Neuron (in vitro differentiated cells): Measurements from ENCODE around the gene TMEM127.
"Not testable (repeated sequence)": the region's sequence is repeated elsewhere in the genome, so short reads cannot be mapped to it uniquely, and the experiment has no call there.

Experiments used
- H2AFZ ChIP-seq: one replicate; pipeline ENCODE4 v1.6.1; 2013; ENCODE audit warnings: low read depth, mild to moderate bottlenecking, inconsistent platforms, low read length, moderate library complexity
- H3K27me3 ChIP-seq: one replicate; pipeline ENCODE4 v1.6.1; 2013; ENCODE audit warnings: low read length; ENCODE audit not compliant: insufficient read depth
- H3K36me3 ChIP-seq: one replicate; pipeline ENCODE4 v1.6.1; 2013; ENCODE audit warnings: low read length; ENCODE audit not compliant: insufficient read depth
- H3K4me1 ChIP-seq: one replicate; pipeline ENCODE4 v1.6.1; 2013; ENCODE audit warnings: low read length; ENCODE audit not compliant: insufficient read depth
- H3K4me3 ChIP-seq: 2 replicates; pipeline ENCODE4 v1.5.1; 2013; ENCODE audit warnings: mild to moderate bottlenecking, low read length, moderate library complexity
- H3K9me3 ChIP-seq: one replicate; pipeline ENCODE4 v1.6.1; 2013; ENCODE audit warnings: low read length

The TMEM127 gene, protein sequence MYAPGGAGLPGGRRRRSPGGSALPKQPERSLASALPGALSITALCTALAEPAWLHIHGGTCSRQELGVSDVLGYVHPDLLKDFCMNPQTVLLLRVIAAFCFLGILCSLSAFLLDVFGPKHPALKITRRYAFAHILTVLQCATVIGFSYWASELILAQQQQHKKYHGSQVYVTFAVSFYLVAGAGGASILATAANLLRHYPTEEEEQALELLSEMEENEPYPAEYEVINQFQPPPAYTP

DNA sequence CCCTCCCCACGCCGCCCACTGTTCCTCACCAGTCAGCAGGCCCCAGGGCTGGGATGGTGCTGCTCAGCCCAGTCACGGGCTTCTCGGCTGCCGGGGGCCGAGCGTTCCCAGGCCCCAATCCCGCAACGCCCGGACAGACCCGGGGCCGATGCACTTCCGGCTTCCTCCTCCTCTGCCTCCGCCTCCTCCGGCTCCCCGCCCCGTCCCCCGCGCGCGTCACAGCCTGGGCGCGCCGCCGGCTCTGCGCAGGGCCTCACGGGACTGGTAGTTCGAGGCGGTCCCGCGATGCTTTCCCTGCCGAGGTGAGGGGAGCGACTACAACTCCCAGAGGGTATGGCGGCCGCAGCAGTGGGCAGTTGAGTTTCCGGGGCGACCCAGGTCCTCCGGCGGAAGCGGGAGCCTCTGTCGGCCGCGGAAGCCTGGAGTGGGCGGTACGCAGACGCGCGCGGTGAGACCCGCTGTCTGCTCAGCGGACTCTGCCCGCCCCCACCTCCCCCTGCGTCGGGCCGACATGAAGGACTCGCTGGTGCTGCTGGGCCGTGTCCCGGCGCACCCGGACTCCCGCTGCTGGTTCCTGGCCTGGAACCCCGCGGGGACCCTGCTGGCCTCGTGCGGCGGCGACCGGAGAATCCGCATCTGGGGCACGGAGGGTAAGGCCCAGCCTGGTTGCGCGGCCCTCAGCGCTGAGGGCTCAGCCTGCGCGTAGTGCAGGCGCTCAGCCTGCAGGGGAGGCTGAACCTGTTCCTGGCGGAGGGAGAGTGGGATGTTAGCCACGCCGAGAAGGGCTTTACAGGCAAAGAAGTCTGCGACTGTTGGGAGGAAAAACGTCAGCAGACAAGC lies at the start of gene TMEM127, which contains the start of gene CIAO1:
TMEM127 (minus strand) TSS at position 158 of the 840 bp plus-strand sequence. CDS start 616 bp downstream, outside the sequence.
CIAO1 (plus strand) TSS at position 386 of the 840 bp plus-strand sequence; CDS start at position 512, 126 bp downstream.
- peaks cover 42% of the 10 kb centered on the region for H3K36me3 ChIP-seq
- no peaks in the 10 kb centered on the region for H3K27me3 ChIP-seq
- H2AFZ ChIP-seq: peak within 1 kb of the TSS; percentile 19
- no peaks in the 10 kb centered on the region for H3K9me3 ChIP-seq
- H3K4me1 ChIP-seq: peaks cover 20% of the 10 kb centered on the region
- peak within 1 kb of the TSS; percentile 62 for H3K4me3 ChIP-seq

DNA sequence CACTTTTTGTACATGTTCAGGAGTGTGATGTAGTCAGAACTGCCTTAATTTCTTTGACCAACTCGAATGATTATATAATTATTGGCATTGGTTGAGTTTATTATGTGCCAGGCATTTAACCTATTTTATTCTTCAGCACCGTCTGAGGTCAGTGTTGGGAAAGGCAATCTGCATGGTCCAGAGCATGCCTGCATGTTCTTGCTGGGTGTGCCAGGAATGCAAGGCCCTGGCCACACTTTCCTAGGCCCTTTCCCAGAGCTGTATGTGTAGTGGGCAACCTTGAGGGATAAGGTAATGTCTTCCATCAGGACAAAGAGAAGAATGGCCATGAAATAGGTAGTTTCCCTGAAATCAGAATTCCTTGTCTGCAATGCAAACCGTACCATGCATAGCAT lies 49.2 kb upstream of the TMEM127 start:
- no peaks in the 10 kb centered on the region for H3K9me3 ChIP-seq

DNA sequence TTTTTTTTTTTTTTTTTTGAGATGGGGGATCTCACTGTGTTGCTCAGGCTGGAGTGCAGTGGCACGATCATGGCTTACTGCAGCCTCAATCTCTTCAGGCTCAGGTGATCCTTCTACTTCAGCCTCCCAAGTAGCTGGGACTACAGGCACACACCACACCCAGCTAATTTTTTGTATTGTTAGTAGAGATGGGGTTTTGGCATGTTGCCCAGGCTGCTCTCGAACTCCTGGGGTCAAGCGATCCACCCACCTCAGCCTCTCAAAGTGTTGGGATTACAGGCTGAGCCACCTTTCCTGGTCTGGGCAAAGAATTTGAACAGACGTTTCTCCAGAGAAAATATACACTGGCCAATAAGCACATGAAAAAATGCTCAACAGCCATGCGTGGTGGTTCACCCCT lies 42.5 kb upstream of the TMEM127 start:
- Histone ChIP-seq H3K27me3 (no peaks in the 10 kb centered on the region), H2AFZ (no peak overlapping the region), H3K36me3 (peaks cover 13% of the 10 kb centered on the region), H3K4me1 (peaks cover 16% of the 10 kb centered on the region), H3K9me3 (no peaks in the 10 kb centered on the region), H3K4me3 (no peak overlapping the region)

More for the DNA sequence above, 49.2 kb upstream of the TMEM127 start:
- Histone ChIP-seq H3K4me3 (no peak overlapping the region), H3K27me3 (no peaks in the 10 kb centered on the region), H2AFZ (peak overlapping the region; percentile 80), H3K4me1 (peaks cover 13% of the 10 kb centered on the region), H3K36me3 (no peaks in the 10 kb centered on the region)

DNA sequence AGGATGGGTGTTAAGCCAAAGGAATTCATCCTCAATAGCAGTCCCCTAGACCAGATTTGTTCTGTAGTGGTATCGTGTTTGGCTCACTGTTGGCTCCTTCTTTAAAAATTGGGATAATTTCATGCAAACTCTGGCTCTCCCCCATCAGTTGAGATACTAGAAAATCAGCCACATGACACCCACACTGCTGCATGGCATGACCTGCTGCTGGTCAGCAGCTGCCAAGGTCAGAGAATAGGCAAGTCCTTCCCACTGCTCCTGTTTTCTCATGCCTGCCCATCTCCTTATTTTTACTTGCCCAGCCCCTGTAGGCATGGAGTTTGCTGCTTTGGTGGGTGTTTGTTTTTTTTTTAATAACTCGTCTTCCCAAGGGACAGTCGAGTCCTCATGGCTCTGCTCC lies 40.6 kb upstream of the TMEM127 start:
- no peaks in the 10 kb centered on the region for H3K9me3 ChIP-seq
- H2AFZ ChIP-seq: peak overlapping the region; percentile 52
- H3K27me3 ChIP-seq: no peaks in the 10 kb centered on the region
- peak overlapping the region; percentile 77 for H3K4me3 ChIP-seq
- H3K4me1 ChIP-seq: peaks cover 16% of the 10 kb centered on the region
- H3K36me3 ChIP-seq: peaks cover 32% of the 10 kb centered on the region

DNA sequence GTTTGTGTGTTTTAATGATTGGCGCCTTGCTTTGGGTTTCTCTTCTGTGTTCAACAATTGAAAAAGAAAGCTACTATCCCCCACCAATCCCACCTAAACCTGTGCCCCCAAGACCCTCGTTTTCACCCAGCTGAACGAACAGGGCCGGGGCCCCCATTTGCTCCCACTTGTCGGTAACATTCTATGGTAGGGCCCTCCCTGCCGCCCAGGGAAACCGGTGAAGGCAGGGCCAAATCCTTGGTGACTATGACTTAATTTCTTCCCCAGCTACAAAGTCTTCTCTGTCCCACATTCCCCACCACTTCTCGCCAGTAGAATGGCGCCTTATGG lies 40.1 kb upstream of the TMEM127 start:
- no peaks in the 10 kb centered on the region for H3K27me3 ChIP-seq
- H3K36me3 ChIP-seq: peaks cover 36% of the 10 kb centered on the region
- peak overlapping the region; percentile 52 for H2AFZ ChIP-seq
- H3K4me1 ChIP-seq: peaks cover 16% of the 10 kb centered on the region
- H3K9me3 ChIP-seq: no peaks in the 10 kb centered on the region
- peak overlapping the region; percentile 77 for H3K4me3 ChIP-seq

DNA sequence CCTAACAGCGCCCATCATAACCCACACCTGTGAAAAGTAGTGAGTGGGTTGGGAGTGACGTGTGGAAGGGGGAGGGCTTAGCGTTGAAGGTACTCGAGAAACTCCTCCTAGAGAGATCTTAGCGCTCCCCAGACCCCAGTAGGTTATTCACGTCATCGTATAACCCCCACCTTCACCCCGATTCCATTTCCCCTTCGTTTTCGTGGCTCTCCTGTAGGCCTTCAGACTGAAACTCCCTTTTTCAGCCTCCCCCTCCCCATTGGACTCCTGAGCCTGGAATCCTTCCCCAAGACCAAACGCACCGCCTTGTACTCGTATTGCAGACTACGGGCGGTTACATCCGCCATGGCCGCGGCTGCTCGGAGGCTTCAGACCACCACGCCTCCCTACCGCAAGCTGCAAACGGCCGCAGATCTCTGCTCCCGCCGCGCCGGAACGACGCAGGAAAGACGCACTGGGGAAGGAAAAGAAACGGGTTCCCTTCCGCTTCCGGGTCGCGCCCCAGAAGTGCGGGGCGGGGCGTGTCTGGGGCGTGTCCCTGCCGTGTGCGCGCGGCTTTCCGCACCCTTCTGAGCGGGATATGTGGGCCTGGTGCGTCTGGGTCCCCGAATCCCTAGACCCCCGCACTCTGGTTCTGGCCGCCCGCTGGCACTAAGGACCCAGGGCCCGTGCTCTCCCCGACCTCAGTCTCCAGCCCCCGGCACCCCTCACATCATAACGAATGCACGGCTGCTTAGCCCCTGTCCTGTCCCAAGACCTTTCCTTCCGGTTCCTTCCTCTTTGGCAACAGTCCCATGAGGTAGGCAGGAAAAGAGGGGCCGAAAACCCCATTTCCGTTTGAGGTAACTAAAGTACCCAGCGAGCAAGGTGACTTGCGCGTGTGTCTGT lies 39.5 kb upstream of the TMEM127 start, which contains the start of gene SNRNP200:
SNRNP200 (minus strand) TSS at position 456 of the 888 bp plus-strand sequence; CDS start at position 347, 109 bp downstream.
- Histone ChIP-seq H3K4me3 (peak within 1 kb of the TSS; percentile 77), H3K36me3 (peaks cover 42% of the 10 kb centered on the region), H3K4me1 (peaks cover 16% of the 10 kb centered on the region), H3K9me3 (no peaks in the 10 kb centered on the region), H2AFZ (peak within 1 kb of the TSS; percentile 52), H3K27me3 (no peaks in the 10 kb centered on the region)

DNA sequence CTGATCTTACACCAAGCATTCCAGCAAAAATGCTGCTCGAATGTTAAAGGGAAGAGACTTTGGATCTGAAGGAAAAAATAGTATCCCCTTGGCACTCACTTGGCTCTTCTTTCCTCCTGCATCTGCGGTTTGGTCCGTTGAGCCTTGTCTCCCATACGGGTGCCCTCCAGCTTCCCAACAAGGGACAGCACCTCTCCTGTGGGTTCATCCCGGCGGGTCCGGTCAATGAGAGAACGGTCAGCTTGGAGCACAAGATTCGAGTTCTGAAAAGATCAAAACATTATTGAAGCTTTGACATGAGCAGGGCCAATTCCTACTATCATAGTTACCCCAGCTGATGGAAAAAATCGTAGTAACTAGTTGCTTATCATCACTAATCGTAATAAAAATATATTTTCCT lies 38.8 kb upstream of the TMEM127 start:
- Histone ChIP-seq H3K27me3 (no peaks in the 10 kb centered on the region), H3K4me3 (peak overlapping the region; percentile 77), H3K36me3 (peaks cover 49% of the 10 kb centered on the region), H3K9me3 (no peaks in the 10 kb centered on the region), H2AFZ (no peak overlapping the region), H3K4me1 (peaks cover 16% of the 10 kb centered on the region)

DNA sequence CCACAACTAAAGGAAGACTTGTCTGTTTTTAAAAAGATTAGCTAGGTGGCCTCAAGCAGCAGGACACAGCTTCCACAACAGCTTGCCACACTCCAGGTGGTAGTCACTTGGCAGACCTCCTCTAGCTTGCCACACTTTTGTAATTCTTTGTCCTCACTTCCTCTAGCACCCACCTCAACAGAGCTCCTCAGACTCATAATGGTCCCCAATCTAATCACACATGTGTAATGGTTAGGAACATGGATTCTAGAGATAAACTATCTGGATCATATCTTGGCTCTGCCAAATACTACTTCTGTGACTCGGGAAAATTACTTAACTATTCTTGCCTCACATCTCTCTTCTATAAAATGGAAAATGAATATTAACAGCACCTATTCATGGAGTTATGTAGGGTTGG lies 36.1 kb upstream of the TMEM127 start:
- H3K9me3 ChIP-seq: no peaks in the 10 kb centered on the region
- H2AFZ ChIP-seq: no peak overlapping the region
- peaks cover 76% of the 10 kb centered on the region for H3K36me3 ChIP-seq
- H3K4me3 ChIP-seq: no peak overlapping the region
- no peaks in the 10 kb centered on the region for H3K27me3 ChIP-seq
- H3K4me1 ChIP-seq: peaks cover 16% of the 10 kb centered on the region

DNA sequence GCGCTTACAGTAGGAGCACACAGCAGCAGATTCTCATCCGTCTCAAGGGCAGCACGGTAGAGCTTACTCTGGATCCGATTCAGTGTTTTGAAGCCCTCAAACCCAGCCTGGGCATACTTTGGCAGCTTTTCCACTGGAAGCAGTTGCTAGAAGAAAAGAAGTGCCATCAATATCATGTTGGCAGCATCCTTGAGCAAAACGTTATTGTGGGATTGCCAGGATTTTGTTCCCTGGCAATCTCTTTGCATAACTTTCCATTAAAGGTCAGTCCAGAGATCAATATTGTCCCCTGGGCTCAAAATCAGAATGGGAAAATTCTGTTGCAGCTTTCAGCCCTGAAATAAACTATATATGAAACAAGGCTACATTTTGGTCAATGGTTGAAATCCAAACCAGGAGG lies 31.1 kb upstream of the TMEM127 start:
- Histone ChIP-seq H3K27me3 (no peaks in the 10 kb centered on the region), H3K4me1 (no peaks in the 10 kb centered on the region), H2AFZ (no peak overlapping the region), H3K9me3 (no peaks in the 10 kb centered on the region), H3K4me3 (no peak overlapping the region), H3K36me3 (peaks cover 96% of the 10 kb centered on the region)

DNA sequence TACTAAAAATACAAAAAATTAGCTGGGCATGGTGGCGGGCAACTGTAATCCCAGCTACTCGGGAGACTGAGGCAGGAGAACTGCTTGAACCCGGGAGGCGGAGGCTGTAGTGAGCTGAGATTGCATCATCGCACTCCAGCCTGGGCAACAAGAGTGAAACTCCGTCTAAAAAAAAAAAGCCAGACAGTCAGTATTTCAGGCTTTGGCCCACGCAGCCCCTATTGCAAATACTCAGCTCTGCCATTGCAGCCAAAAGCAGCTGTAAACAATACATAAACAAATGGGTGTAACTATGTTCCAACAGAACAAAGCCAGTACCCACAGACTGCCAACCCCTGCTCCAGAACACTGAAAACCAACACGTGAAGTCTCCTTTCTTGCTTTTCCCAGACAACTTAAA lies 28.5 kb upstream of the TMEM127 start:
- H2AFZ ChIP-seq: not testable (repeated sequence)
- H3K36me3 ChIP-seq: peaks cover 96% of the 10 kb centered on the region

DNA sequence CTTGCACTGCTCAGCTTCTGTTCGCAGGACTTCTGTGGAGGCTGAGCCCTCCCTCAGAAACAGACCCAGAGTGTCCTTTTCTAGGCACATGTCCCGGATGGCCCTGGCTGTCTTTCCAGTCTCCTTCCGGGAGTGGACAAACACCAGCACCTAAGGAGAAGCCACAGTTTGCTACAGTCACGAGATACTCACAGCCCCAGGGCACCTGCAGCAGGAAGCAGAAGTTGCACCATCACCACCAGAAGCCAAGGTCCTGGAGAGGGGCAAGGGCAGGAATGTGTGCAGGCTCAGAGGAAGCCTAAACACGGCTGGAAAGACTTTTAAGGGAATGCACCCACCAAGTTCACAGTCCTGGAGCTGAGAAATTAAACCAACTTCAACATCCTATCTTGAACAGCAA lies 26.0 kb upstream of the TMEM127 start:
- Histone ChIP-seq H3K27me3 (no peaks in the 10 kb centered on the region), H3K36me3 (peaks cover 96% of the 10 kb centered on the region), H3K4me3 (no peak overlapping the region), H3K4me1 (no peaks in the 10 kb centered on the region), H2AFZ (no peak overlapping the region), H3K9me3 (no peaks in the 10 kb centered on the region)

More for the DNA sequence above, 28.5 kb upstream of the TMEM127 start:
- not testable (repeated sequence) for H3K9me3 ChIP-seq, H3K27me3 ChIP-seq, H3K4me1 ChIP-seq, H3K4me3 ChIP-seq

DNA sequence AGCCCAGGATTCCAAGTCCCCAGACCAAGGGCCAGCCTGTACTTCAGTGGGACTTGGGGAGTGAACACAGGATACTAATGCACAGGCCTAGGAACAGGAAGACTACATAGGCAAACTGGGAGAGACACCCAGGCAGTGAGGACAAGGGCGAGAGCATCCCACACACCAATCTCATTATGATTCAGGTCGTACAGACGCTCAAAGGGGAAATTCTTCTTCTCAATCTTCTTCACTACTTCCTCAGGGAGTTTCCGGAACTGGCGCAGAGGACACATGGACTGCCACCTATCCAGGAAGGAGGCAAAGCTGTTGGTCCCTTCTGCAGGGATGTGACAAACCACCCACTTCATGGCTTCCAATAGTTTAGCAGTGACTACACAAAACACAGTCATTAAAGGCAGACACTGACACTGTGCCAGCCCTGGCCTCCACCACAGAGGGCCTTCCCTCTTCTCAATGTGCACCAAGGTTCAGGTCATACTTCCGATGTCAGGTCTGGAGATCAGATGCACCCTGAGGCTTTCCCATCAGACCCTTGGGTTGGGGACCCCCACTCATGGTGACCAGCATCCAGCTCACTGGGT lies 21.6 kb upstream of the TMEM127 start:
- Histone ChIP-seq H3K4me1 (no peaks in the 10 kb centered on the region), H3K36me3 (peaks cover 98% of the 10 kb centered on the region), H3K9me3 (no peaks in the 10 kb centered on the region), H3K4me3 (no peak overlapping the region), H2AFZ (no peak overlapping the region), H3K27me3 (no peaks in the 10 kb centered on the region)
